Trophoblast cell (in vitro differentiated cells and primary cell): ENCODE results near the gene HRH4.
A peak's percentile ranks its signal among the peaks of the same experiment; 100 is the strongest.

Experiments
- DNase-seq, 2 donors: peaks; one replicate each; pipeline ENCODE4 v3.0.0-alpha.2; 2016
- H2AFZ ChIP-seq: 2 replicates; pipeline ENCODE4 v1.6.1; 2013; ENCODE audit warnings: low read length, moderate library complexity, mild to moderate bottlenecking; ENCODE audit not compliant: insufficient read depth, poor library complexity
- H2AK5ac ChIP-seq: 2 replicates; pipeline ENCODE4 v1.6.1; 2013; ENCODE audit warnings: mild to moderate bottlenecking, low read length
- H2BK120ac ChIP-seq: 2 replicates; pipeline ENCODE4 v1.6.1; 2013; ENCODE audit warnings: low read length, mild to moderate bottlenecking, moderate library complexity; ENCODE audit not compliant: insufficient read depth, poor library complexity
- H2BK12ac ChIP-seq: 2 replicates; pipeline ENCODE4 v1.6.1; 2013; ENCODE audit warnings: mild to moderate bottlenecking, low read length, moderate library complexity
- H2BK5ac ChIP-seq: 2 replicates; pipeline ENCODE4 v1.6.1; 2013; ENCODE audit warnings: low read length, low read depth, moderate library complexity, mild to moderate bottlenecking; ENCODE audit not compliant: poor library complexity
- H3K14ac ChIP-seq: 2 replicates; pipeline ENCODE4 v1.6.1; 2013; ENCODE audit warnings: mild to moderate bottlenecking, low read length
- H3K18ac ChIP-seq: 2 replicates; pipeline ENCODE4 v1.6.1; 2013; ENCODE audit warnings: mild to moderate bottlenecking, low read length
- H3K23ac ChIP-seq: 2 replicates; pipeline ENCODE4 v1.6.1; 2013; ENCODE audit warnings: low read length
- H3K27ac ChIP-seq: 2 replicates; pipeline ENCODE4 v1.5.1; 2013; ENCODE audit warnings: low read depth, mild to moderate bottlenecking, inconsistent platforms, low read length, moderate library complexity
- H3K27me3 ChIP-seq: 2 replicates; pipeline ENCODE4 v1.6.1; 2013; ENCODE audit warnings: inconsistent platforms, mild to moderate bottlenecking, low read length, moderate library complexity; ENCODE audit not compliant: insufficient read depth
- H3K36me3 ChIP-seq, 2 experiments: 1 replicate in 1 of 2; 2 replicates in 1 of 2; pipeline ENCODE4 v1.6.1; 2013; ENCODE audit warnings: low read length in 2 of 2, mild to moderate bottlenecking in 2 of 2, moderate library complexity in 1 of 2; ENCODE audit not compliant: insufficient read depth in 2 of 2, control insufficient read depth in 1 of 2
- H3K4ac ChIP-seq: 2 replicates; pipeline ENCODE4 v1.6.1; 2013; ENCODE audit warnings: low read depth, mild to moderate bottlenecking, low read length, moderate library complexity
- H3K4me1 ChIP-seq, 2 experiments: 1 replicate in 1 of 2; 2 replicates in 1 of 2; pipeline ENCODE4 v1.6.1; 2013; ENCODE audit warnings: low read length in 2 of 2, mild to moderate bottlenecking in 2 of 2, moderate library complexity in 1 of 2; ENCODE audit not compliant: insufficient read depth in 2 of 2, control insufficient read depth in 1 of 2
- H3K4me2 ChIP-seq: 2 replicates; pipeline ENCODE4 v1.6.1; 2013; ENCODE audit warnings: inconsistent platforms, mild to moderate bottlenecking, low read length, moderate library complexity
- H3K4me3 ChIP-seq: 2 replicates; pipeline ENCODE4 v1.5.1; 2013; ENCODE audit warnings: mild to moderate bottlenecking, low read depth, low read length, inconsistent platforms
- H3K79me1 ChIP-seq: one replicate; pipeline ENCODE4 v1.6.1; 2013; ENCODE audit warnings: low read length
- H3K79me2 ChIP-seq: 2 replicates; pipeline ENCODE4 v1.6.1; 2013; ENCODE audit warnings: low read length, mild to moderate bottlenecking; ENCODE audit not compliant: control insufficient read depth, insufficient read depth, poor library complexity
- H3K9ac ChIP-seq: 2 replicates; pipeline ENCODE4 v1.6.1; 2013; ENCODE audit warnings: mild to moderate bottlenecking, low read length
- H3K9me3 ChIP-seq: 2 replicates; pipeline ENCODE4 v1.6.1; 2013; ENCODE audit warnings: low read depth, mild to moderate bottlenecking, control low read depth, inconsistent platforms, low read length; ENCODE audit not compliant: insufficient read depth
- H4K12ac ChIP-seq: 2 replicates; pipeline ENCODE4 v1.6.1; 2013; ENCODE audit warnings: low read depth, mild to moderate bottlenecking, low read length, moderate library complexity
- H4K8ac ChIP-seq: 2 replicates; pipeline ENCODE4 v1.6.1; 2013; ENCODE audit warnings: low read depth, mild to moderate bottlenecking, low read length, moderate library complexity
- H4K91ac ChIP-seq: one replicate; pipeline ENCODE4 v1.6.1; 2013; ENCODE audit warnings: low read depth, mild to moderate bottlenecking, low read length, moderate library complexity
- WGBS: extraction: QIAGEN DNeasy Blood & Tissue Kit; methylation state at CpG from one replicate; pipeline ENCODE4 v1.1.7; 2013; ENCODE audit warnings: missing lambda C conversion rate; ENCODE audit not compliant: insufficient read length, insufficient coverage; ENCODE audit errors: extremely low coverage; 5-methylcytosine and 5-hydroxymethylcytosine counted together

The HRH4 gene

DNA sequence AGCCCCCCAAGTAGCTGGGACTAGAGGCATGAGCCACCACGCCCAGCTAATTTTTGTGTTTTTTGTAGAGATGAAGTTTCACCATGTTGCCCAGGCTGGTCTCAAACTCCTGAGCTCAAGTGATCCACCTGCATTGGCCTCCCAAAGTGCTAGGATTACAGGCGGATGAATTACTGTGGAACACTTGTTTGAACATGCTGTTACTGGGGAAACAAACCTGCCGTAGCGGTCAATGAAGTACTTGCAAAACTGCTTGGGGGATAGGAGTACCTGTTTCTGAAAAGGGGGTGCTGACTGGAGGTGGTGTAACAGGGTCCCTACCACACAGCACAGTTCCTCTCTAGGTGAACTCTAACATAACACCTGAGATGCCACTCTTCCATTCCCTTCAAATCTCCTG is 39.9 kb upstream of the HRH4 start:
- H2BK120ac ChIP-seq: no peak overlapping the region
- H3K4me2 ChIP-seq: no peak overlapping the region
- H3K27me3 ChIP-seq: no peaks in the 10 kb centered on the region
- DNase-seq: no peak
- no peaks in the 10 kb centered on the region for H3K36me3 ChIP-seq
- no peak overlapping the region for H3K14ac ChIP-seq
- H3K27ac ChIP-seq: no peak overlapping the region
- no peaks in the 10 kb centered on the region for H3K9me3 ChIP-seq
- H3K18ac ChIP-seq: no peak overlapping the region
- no peaks in the 10 kb centered on the region for H3K79me1 ChIP-seq
- no peak overlapping the region for H3K9ac ChIP-seq
- no peak overlapping the region for H4K8ac ChIP-seq
- H3K4me3 ChIP-seq: no peak overlapping the region
- H3K23ac ChIP-seq: no peak overlapping the region
- no peak overlapping the region for H2AFZ ChIP-seq
- H2BK5ac ChIP-seq: no peak overlapping the region
- no peak overlapping the region for H4K12ac ChIP-seq
- no peak overlapping the region for H4K91ac ChIP-seq
- no CpG with 5 or more reads among the region's 4 CpGs for WGBS
- no peak overlapping the region for H2AK5ac ChIP-seq
- H3K4me1 ChIP-seq: no peaks in the 10 kb centered on the region
- no peaks in the 10 kb centered on the region for H3K79me2 ChIP-seq
- H3K4ac ChIP-seq: no peak overlapping the region
- H2BK12ac ChIP-seq: no peak overlapping the region

DNA sequence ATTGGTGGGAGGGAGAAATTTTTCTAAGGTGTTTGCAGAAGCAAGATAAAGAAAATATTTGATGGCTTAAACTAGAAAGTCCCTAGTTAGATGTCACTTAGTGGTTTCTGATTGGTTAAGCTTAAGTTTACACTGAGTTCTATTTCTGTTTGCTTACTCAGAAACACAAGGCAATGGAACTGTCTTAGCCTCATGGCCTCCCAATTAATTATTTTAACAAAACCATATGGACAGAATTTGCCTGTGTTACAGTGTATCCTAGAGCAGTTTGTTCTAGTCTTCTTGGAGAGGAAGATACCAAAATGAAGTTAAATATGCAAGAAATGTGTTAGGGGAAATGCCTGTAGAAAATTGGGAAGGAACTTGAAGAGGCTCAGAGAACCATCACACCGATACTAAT is 38.6 kb upstream of the HRH4 start:
- H3K4ac ChIP-seq: no peak overlapping the region
- H3K14ac ChIP-seq: no peak overlapping the region
- peaks cover 6% of the 10 kb centered on the region for H3K79me2 ChIP-seq
- no peaks in the 10 kb centered on the region for H3K9me3 ChIP-seq
- H3K23ac ChIP-seq: no peak overlapping the region
- H3K27me3 ChIP-seq: no peaks in the 10 kb centered on the region
- H4K91ac ChIP-seq: no peak overlapping the region
- H2AFZ ChIP-seq: no peak overlapping the region
- no peak overlapping the region for H4K12ac ChIP-seq
- no CpG with 5 or more reads among the region's 1 CpG for WGBS
- no peak overlapping the region for H3K18ac ChIP-seq
- no peak overlapping the region for H3K4me2 ChIP-seq
- H3K36me3 ChIP-seq: no peaks in the 10 kb centered on the region
- H4K8ac ChIP-seq: no peak overlapping the region
- no peak overlapping the region for H3K9ac ChIP-seq
- H3K27ac ChIP-seq: no peak overlapping the region
- DNase-seq: no peak
- no peak overlapping the region for H2BK120ac ChIP-seq
- H3K79me1 ChIP-seq: peaks cover 7% of the 10 kb centered on the region
- H3K4me1 ChIP-seq: no peaks in the 10 kb centered on the region
- no peak overlapping the region for H2BK12ac ChIP-seq
- no peak overlapping the region for H2BK5ac ChIP-seq
- no peak overlapping the region for H2AK5ac ChIP-seq
- H3K4me3 ChIP-seq: no peak overlapping the region

DNA sequence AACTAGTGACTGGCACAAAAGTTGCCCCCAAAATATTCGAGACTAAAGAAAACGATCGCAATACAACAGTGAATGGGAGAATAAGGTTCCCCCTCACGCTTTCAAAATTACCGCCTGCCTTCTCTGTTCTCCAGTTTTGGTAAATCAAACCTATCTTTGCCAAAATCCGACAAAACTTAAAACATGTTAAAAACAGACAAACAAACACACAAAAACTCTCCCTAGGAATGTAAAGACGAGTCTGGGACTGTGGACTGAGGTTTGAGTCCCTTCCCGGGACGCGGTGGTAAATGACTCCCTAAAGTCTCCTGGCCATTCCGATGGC is 34.4 kb upstream of the HRH4 start:
- Histone ChIP-seq H3K4me2 (peak overlapping the region; percentile 64), H3K4me1 (no peaks in the 10 kb centered on the region), H2AFZ (peak overlapping the region; percentile 71), H2BK120ac (peak overlapping the region; percentile 40), H3K36me3 (no peaks in the 10 kb centered on the region), H3K9ac (peak overlapping the region; percentile 42), H2BK12ac (no peak overlapping the region), H3K4ac (peak overlapping the region; percentile 46), H3K79me2 (peaks cover 9% of the 10 kb centered on the region), H3K27me3 (no peaks in the 10 kb centered on the region), H3K79me1 (peaks cover 9% of the 10 kb centered on the region), H4K8ac (peak overlapping the region; percentile 91), H2AK5ac (no peak overlapping the region), H3K23ac (no peak overlapping the region), H3K27ac (peak overlapping the region; percentile 87), H3K9me3 (no peaks in the 10 kb centered on the region), H3K4me3 (peak overlapping the region; percentile 75), H4K91ac (peak overlapping the region; percentile 82), H3K14ac (peak overlapping the region; percentile 65), H2BK5ac (peak overlapping the region; percentile 65), H3K18ac (peak overlapping the region; percentile 13), H4K12ac (peak overlapping the region; percentile 82)
- DNase-seq: no peak
- no CpG with 5 or more reads among the region's 11 CpGs for WGBS

DNA sequence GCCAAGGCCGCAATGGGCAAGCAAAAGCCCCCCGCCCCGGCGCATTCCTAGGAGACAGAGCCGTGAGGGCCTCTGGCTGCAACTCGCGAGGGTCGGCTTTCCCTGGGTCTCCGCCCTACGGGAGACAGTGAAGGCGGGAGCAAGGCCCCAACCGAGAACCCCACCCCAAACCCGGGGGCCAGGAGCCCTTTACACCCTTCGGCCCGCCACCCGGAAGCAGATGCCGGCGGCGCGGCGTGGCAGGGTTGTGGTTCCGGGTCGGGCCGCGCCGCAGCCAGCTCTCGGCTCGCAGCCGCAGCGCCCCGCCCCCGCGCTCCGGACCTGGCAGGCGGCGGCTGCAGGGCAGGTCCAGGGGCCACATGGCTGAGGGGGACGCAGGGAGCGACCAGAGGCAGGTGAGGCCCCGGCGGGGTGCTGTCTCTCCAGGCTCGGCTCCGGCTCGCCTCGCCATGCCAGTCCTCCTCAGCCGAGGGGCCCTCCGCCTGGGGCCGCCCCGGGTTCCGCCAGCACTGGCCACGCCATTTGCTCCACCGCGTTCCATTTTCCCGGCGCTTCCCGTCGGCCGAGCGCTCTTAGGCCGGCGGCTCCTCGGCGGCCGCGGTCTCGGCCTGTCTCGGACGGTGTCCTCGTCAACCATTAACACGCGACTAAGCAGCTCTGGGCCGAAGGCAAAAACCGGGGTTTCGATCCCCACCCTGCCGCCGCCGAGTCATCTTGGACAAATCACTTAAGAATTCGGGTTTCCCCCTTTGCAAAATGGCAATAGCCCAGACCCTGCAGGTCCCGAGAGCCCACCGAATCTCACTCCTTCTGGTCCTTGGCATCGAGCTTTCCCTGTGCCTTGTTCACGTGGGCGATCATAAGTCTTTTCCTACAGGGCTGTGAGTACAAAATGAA is 33.8 kb upstream of the HRH4 start, which contains the start of gene IMPACT:
TSS of gene IMPACT (plus strand) at position 273 of the 897 bp plus-strand sequence. CDS start at position 360, 87 bp downstream.
- Histone ChIP-seq H4K91ac (peak within 1 kb of the TSS; percentile 84), H4K8ac (peak within 1 kb of the TSS; percentile 91), H2BK120ac (peak within 1 kb of the TSS; percentile 48), H3K23ac (no peak within 1 kb of the TSS), H3K18ac (peak within 1 kb of the TSS; percentile 70), H3K9ac (peak within 1 kb of the TSS; percentile 86), H3K27ac (peak within 1 kb of the TSS; percentile 87), H2AK5ac (peak within 1 kb of the TSS; percentile 71), H3K36me3 (peaks cover 0 to under 1% of the 10 kb centered on the region in 2 experiments), H3K4me1 (no peaks in the 10 kb centered on the region), H3K4ac (peak within 1 kb of the TSS; percentile 95), H3K27me3 (no peaks in the 10 kb centered on the region), H3K9me3 (no peaks in the 10 kb centered on the region), H2BK12ac (no peak within 1 kb of the TSS), H3K14ac (peak within 1 kb of the TSS; percentile 87), H3K79me1 (peaks cover 9% of the 10 kb centered on the region), H3K4me3 (peak within 1 kb of the TSS; percentile 91), H3K79me2 (peaks cover 9% of the 10 kb centered on the region), H3K4me2 (peak within 1 kb of the TSS; percentile 64), H2BK5ac (peak within 1 kb of the TSS; percentile 77), H2AFZ (peak within 1 kb of the TSS; percentile 71), H4K12ac (peak within 1 kb of the TSS; percentile 82)
- peak; percentile 79 to 88 for DNase-seq
- no CpG with 5 or more reads among the region's 82 CpGs for WGBS
